ENCODE measurements around the gene OR6X1. TPM values are rescaled to one million over a fixed set of nuclear protein-coding genes. Genes with fewer than 3 reads are reported as not detected.

Gene OR6X1
- total and polyA plus RNA-seq, 2 donors (not counting 1 experiment from before 2014, with no cell fraction given): not detected

GRCh38 chr11:123762422-123762821 lies 8.1 kb upstream of the OR6X1 start:
- Mint-ChIP-seq H3K27me3 (peaks cover 12% of the 10 kb centered on the region), H3K4me3 (no peak overlapping the region), H3K27ac (no peak overlapping the region), H3K4me1 (no peaks in the 10 kb centered on the region), H3K9me3 (ENCODE audit: insufficient read depth) (peaks cover 9% of the 10 kb centered on the region)
- H3K4me2 ChIP-seq (replicated peaks; ENCODE audit: low read depth, low read length, poor library complexity, severe bottlenecking): no peak overlapping the region
- no peak for DNase-seq
- TF ChIP-seq CTCF (IDR thresholded peaks at IDR 0.05) (no peak), EZH2 (IDR thresholded peaks at IDR 0.05; ENCODE audit: borderline replicate concordance, insufficient read depth, low read depth, low read length, poor library complexity, severe bottlenecking) (no peak)
- no peak overlapping the region for H3K27ac ChIP-seq (ENCODE audit: low read length in 2 of 2)
- no peak for ATAC-seq (ENCODE audit: low read depth)
- H3K27me3 ChIP-seq (replicated peaks in 1 of 4; ENCODE audit: control extremely low read depth in 1 of 4, control insufficient read depth in 3 of 4, insufficient read depth in 4 of 4, low read length in 3 of 4): no peaks in the 10 kb centered on the region
- no peak overlapping the region for H3K4me3 ChIP-seq (ENCODE audit: control extremely low read depth in 1 of 5, extremely low read depth in 1 of 5, insufficient read depth in 1 of 5, low read depth in 2 of 5, low read length in 4 of 5)
- H4K20me1 ChIP-seq (ENCODE audit: control insufficient read depth, insufficient read depth, low read length, poor library complexity, severe bottlenecking): no peaks in the 10 kb centered on the region
- intact Hi-C loops (cut with micrococcal nuclease): no loop called here
- CTCF ChIA-PET: no interaction called here
- no peaks in the 10 kb centered on the region for H3K79me2 ChIP-seq (ENCODE audit: control insufficient read depth, insufficient read depth, low read length)
- no peaks in the 10 kb centered on the region for H3K4me1 ChIP-seq (ENCODE audit: control insufficient read depth in 2 of 2, insufficient read depth in 2 of 2, low read length in 2 of 2)
- POLR2A ChIA-PET: no interaction called here
- H2AFZ ChIP-seq (ENCODE audit: insufficient read depth, low read depth, low read length, poor library complexity, severe bottlenecking): no peak overlapping the region
- H3K9ac ChIP-seq (ENCODE audit: low read length): no peak overlapping the region
- H3K9me3 ChIP-seq (ENCODE audit: control extremely low read depth in 1 of 3, control insufficient read depth in 2 of 3, insufficient read depth in 1 of 3, low read length in 2 of 3): peaks cover 4 to 16% (median 9%) of the 10 kb centered on the region in 3 donors
- H3K36me3 ChIP-seq (replicated peaks in 1 of 2; ENCODE audit: control extremely low read depth in 1 of 2, control insufficient read depth in 1 of 2, extremely low read depth in 1 of 2, insufficient read depth in 2 of 2, low read length in 1 of 2): no peaks in the 10 kb centered on the region

GRCh38 chr11:123760894-123761293 lies 6.6 kb upstream of the OR6X1 start:
- TF ChIP-seq EZH2 (IDR thresholded peaks at IDR 0.05; ENCODE audit: borderline replicate concordance, insufficient read depth, low read depth, low read length, poor library complexity, severe bottlenecking) (no peak), CTCF (IDR thresholded peaks at IDR 0.05) (no peak)
- Histone ChIP-seq H3K9ac (ENCODE audit: low read length) (no peak overlapping the region), H3K36me3 (replicated peaks in 1 of 2; ENCODE audit: control extremely low read depth in 1 of 2, control insufficient read depth in 1 of 2, extremely low read depth in 1 of 2, insufficient read depth in 2 of 2, low read length in 1 of 2) (no peaks in the 10 kb centered on the region), H3K4me1 (ENCODE audit: control insufficient read depth in 2 of 2, insufficient read depth in 2 of 2, low read length in 2 of 2) (no peaks in the 10 kb centered on the region), H3K27ac (ENCODE audit: low read length in 2 of 2) (no peak overlapping the region), H4K20me1 (ENCODE audit: control insufficient read depth, insufficient read depth, low read length, poor library complexity, severe bottlenecking) (no peaks in the 10 kb centered on the region), H3K9me3 (ENCODE audit: control extremely low read depth in 1 of 3, control insufficient read depth in 2 of 3, insufficient read depth in 1 of 3, low read length in 2 of 3) (peaks cover 4 to 16% (median 9%) of the 10 kb centered on the region in 3 donors), H3K79me2 (ENCODE audit: control insufficient read depth, insufficient read depth, low read length) (no peaks in the 10 kb centered on the region), H2AFZ (ENCODE audit: insufficient read depth, low read depth, low read length, poor library complexity, severe bottlenecking) (no peak overlapping the region), H3K27me3 (replicated peaks in 1 of 4; ENCODE audit: control extremely low read depth in 1 of 4, control insufficient read depth in 3 of 4, insufficient read depth in 4 of 4, low read length in 3 of 4) (peaks cover 0 to 2% (median 0%) of the 10 kb centered on the region in 4 experiments), H3K4me2 (replicated peaks; ENCODE audit: low read depth, low read length, poor library complexity, severe bottlenecking) (no peak overlapping the region), H3K4me3 (ENCODE audit: control extremely low read depth in 1 of 5, extremely low read depth in 1 of 5, insufficient read depth in 1 of 5, low read depth in 2 of 5, low read length in 4 of 5) (no peak overlapping the region)
- Mint-ChIP-seq H3K4me1 (no peaks in the 10 kb centered on the region), H3K27ac (no peak overlapping the region), H3K4me3 (no peak overlapping the region), H3K9me3 (ENCODE audit: insufficient read depth) (peaks cover 9% of the 10 kb centered on the region), H3K27me3 (peaks cover 5% of the 10 kb centered on the region)
- no peak for DNase-seq
- CTCF ChIA-PET: no interaction called here
- no peak for ATAC-seq (ENCODE audit: low read depth)
- intact Hi-C loops (cut with micrococcal nuclease): no loop called here
- POLR2A ChIA-PET: no interaction called here
- WGBS (ENCODE audit: insufficient coverage): no CpG with 5 or more reads among the region's 1 CpG

All from B cell (primary cell).